ENCODE data around the gene TMA16. TPM values are rescaled to one million over a fixed set of nuclear protein-coding genes. Genes with fewer than 3 reads are reported as not detected.
"Not testable (repeated sequence)": the region's sequence is repeated elsewhere in the genome, so short reads cannot be mapped to it uniquely, and the experiment has no call there.

Gene TMA16
- 25.4 and 30.8 TPM in 2 replicates for total RNA-seq
- long read RNA-seq, transcript TMA16-201 (7 exons, 1,978 nt): major isoform, 29 of 43 reads
- long read RNA-seq, partial matches to known transcripts: 3 of 43 reads
- long read RNA-seq, other reads (novel, unspliced or antisense): 9 of 43 reads

GRCh38 chr4:163494360-163495241 is at the start of gene TMA16:
TSS of gene TMA16 (plus strand) at chr4:163494690. CDS start at chr4:163494802, 112 bp downstream.
- TF ChIP-seq CTCF (IDR thresholded peaks at IDR 0.05): no peak
- peak; percentile 96 for DNase-seq (ENCODE audit: extremely low spot score, unreplicated experiment)
- Mint-ChIP-seq H3K4me1 (ENCODE audit: unreplicated experiment) (peaks cover 20% of the 10 kb centered on the region), H3K27ac (ENCODE audit: unreplicated experiment) (peak within 1 kb of the TSS; percentile 97), H3K27me3 (ENCODE audit: unreplicated experiment) (peaks cover 16% of the 10 kb centered on the region), H3K9me3 (ENCODE audit: unreplicated experiment) (no peaks in the 10 kb centered on the region), H3K36me3 (ENCODE audit: unreplicated experiment) (no peaks in the 10 kb centered on the region), H3K4me3 (ENCODE audit: unreplicated experiment) (peak within 1 kb of the TSS; percentile 96)

- H3K4me1 Mint-ChIP-seq (ENCODE audit: unreplicated experiment); H3K4me3 Mint-ChIP-seq (ENCODE audit: unreplicated experiment); H3K36me3 Mint-ChIP-seq (ENCODE audit: unreplicated experiment); H3K27ac Mint-ChIP-seq (ENCODE audit: unreplicated experiment); H3K9me3 Mint-ChIP-seq (ENCODE audit: unreplicated experiment); DNase-seq (ENCODE audit: extremely low spot score, unreplicated experiment): not testable (repeated sequence)
- peaks cover 17% of the 10 kb centered on the region for H3K27me3 Mint-ChIP-seq (ENCODE audit: unreplicated experiment)
Measured at GRCh38 chr4:163447023-163447422, 47.5 kb upstream of the TMA16 start.

GRCh38 chr4:163447481-163447880 is 47.0 kb upstream of the TMA16 start:
- no peak for DNase-seq (ENCODE audit: extremely low spot score, unreplicated experiment)
- no peak overlapping the region for H3K4me3 Mint-ChIP-seq (ENCODE audit: unreplicated experiment)
- peaks cover 17% of the 10 kb centered on the region for H3K27me3 Mint-ChIP-seq (ENCODE audit: unreplicated experiment)
- H3K36me3 Mint-ChIP-seq (ENCODE audit: unreplicated experiment): no peaks in the 10 kb centered on the region
- no peaks in the 10 kb centered on the region for H3K9me3 Mint-ChIP-seq (ENCODE audit: unreplicated experiment)
- H3K4me1 Mint-ChIP-seq (ENCODE audit: unreplicated experiment): peaks cover 1% of the 10 kb centered on the region
- no peak for TF ChIP-seq CTCF (IDR thresholded peaks at IDR 0.05)
- no peak overlapping the region for H3K27ac Mint-ChIP-seq (ENCODE audit: unreplicated experiment)

- no peaks in the 10 kb centered on the region for H3K36me3 Mint-ChIP-seq (ENCODE audit: unreplicated experiment)
- H3K4me1 Mint-ChIP-seq (ENCODE audit: unreplicated experiment): peaks cover 1% of the 10 kb centered on the region
- H3K27me3 Mint-ChIP-seq (ENCODE audit: unreplicated experiment): peaks cover 17% of the 10 kb centered on the region
- H3K9me3 Mint-ChIP-seq (ENCODE audit: unreplicated experiment): no peaks in the 10 kb centered on the region
- no peak overlapping the region for H3K4me3 Mint-ChIP-seq (ENCODE audit: unreplicated experiment)
- no peak for TF ChIP-seq CTCF (IDR thresholded peaks at IDR 0.05)
- no peak for DNase-seq (ENCODE audit: extremely low spot score, unreplicated experiment)
- H3K27ac Mint-ChIP-seq (ENCODE audit: unreplicated experiment): no peak overlapping the region
Measured at GRCh38 chr4:163448540-163449203, 45.8 kb upstream of the TMA16 start.

- TF ChIP-seq CTCF (IDR thresholded peaks at IDR 0.05): no peak
- Mint-ChIP-seq H3K36me3 (ENCODE audit: unreplicated experiment) (no peaks in the 10 kb centered on the region), H3K27ac (ENCODE audit: unreplicated experiment) (no peak overlapping the region), H3K4me1 (ENCODE audit: unreplicated experiment) (no peaks in the 10 kb centered on the region), H3K9me3 (ENCODE audit: unreplicated experiment) (no peaks in the 10 kb centered on the region), H3K27me3 (ENCODE audit: unreplicated experiment) (peaks cover 32% of the 10 kb centered on the region), H3K4me3 (ENCODE audit: unreplicated experiment) (no peak overlapping the region)
- DNase-seq (ENCODE audit: extremely low spot score, unreplicated experiment): no peak
Measured at GRCh38 chr4:163462556-163462955, 31.9 kb upstream of the TMA16 start.

Measured in osteocyte (in vitro differentiated cells).